ENCODE data around the gene COPS7A. TPM values are rescaled to one million over a fixed set of nuclear protein-coding genes. Genes with fewer than 3 reads are reported as not detected.
"Not testable (repeated sequence)": the region's sequence is repeated elsewhere in the genome, so short reads cannot be mapped to it uniquely, and the experiment has no call there.

Gene COPS7A
- polyA plus RNA-seq, 1 donor: 63.3 TPM

GRCh38 chr12:6701078-6701768 is 22.6 kb upstream of the COPS7A start:
- DNase-seq (ENCODE audit: low read depth): no peak

DNA sequence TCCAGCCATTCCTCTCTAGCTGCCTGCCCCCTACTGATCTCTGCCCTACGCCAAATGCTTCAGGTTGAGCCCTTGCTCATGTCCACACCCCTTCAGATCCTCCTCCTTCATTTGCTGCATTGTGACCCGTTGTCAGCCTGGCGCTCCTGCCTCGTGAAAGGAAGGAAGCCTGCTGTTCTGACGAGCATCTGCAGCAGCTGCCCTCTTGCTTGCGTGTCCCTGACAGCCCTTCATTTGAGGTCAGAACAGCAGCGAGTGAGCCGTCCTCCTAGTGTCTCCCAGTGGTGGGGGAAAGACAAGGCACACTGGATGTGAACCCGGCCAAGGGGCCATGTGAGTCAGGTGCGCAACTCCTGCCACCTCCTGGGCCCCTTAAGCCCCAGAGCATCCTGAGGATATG is 20.2 kb upstream of the COPS7A start:
- DNase-seq (ENCODE audit: low read depth): no peak

DNA sequence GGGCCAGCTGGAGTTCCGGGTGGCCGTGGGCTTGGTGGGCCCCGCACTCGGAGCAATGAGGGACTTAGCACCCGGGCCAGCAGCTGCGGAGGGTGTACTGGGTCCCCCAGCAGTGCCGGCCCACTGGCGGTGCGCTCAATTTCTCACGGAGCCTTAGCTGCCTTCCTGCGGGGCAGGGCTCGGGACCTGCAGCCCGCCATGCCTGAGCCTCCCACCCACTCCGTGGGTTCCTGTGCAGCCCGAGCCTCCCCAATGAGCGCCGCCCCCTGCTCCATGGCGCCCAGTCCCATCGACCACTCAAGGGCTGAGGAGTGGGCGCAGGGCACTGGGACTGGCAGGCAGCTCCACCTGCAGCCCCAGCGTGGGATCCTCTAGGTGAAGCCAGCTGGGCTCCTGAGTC is 15.5 kb upstream of the COPS7A start:
- DNase-seq (ENCODE audit: low read depth): not testable (repeated sequence)

- DNase-seq (ENCODE audit: low read depth): no peak
Measured at GRCh38 chr12:6708960-6709394, 14.9 kb upstream of the COPS7A start.

- not testable (repeated sequence) for DNase-seq (ENCODE audit: low read depth)
Measured at GRCh38 chr12:6716031-6716873, 7.6 kb upstream of the COPS7A start.

DNA sequence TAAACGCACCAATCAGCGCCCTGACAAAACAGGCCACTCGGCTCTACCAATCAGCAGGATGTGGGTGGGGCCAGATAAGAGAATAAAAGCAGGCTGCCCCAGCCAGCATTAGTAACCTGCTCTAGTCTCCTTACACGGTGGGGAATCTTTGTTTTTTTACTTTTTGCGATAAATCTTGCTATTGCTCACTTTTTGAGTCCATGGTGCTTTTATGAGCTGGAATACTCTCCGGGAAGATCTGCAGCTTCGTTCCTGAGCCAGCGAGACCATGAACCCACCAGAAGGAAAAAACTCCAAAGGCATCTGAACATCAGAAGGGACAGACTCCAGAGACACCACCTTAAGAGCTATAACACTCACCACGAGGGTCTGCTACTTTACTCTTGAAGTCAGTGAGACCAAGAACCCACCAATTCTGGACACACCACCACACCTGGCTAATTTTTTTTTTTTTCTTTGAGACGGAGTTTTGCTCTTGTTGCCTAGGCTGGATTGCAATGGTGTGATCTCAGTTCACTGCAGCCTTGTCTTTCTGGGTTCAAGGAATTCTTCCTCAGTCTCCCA is 6.9 kb upstream of the COPS7A start:
- no peak for DNase-seq (ENCODE audit: low read depth)

- DNase-seq (ENCODE audit: low read depth): no peak
Measured at GRCh38 chr12:6722863-6723262, 983 bp upstream of the COPS7A start.

DNA sequence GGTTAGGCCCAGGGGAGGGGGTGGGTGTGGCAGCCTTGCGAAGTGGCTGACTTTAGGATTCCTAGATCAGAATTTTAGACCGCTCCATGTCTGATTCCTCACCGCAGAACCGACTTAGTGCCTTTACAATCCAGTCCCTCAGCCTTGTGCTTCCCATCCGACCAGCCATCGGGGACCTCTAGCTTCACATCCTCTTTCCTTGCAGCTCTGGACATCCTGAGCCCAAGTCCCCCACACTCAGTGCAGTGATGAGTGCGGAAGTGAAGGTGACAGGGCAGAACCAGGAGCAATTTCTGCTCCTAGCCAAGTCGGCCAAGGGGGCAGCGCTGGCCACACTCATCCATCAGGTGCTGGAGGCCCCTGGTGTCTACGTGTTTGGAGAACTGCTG is 557 bp downstream of the COPS7A start:
- no peak for DNase-seq (ENCODE audit: low read depth)

- DNase-seq (ENCODE audit: low read depth): no peak
Measured at GRCh38 chr12:6725350-6725749, 1.5 kb downstream of the COPS7A start.

GRCh38 chr12:6729186-6729585 is 5.3 kb downstream of the COPS7A start:
- DNase-seq (ENCODE audit: low read depth): no peak

- no peak for DNase-seq (ENCODE audit: low read depth)
Measured at GRCh38 chr12:6730169-6730568, 6.3 kb downstream of the COPS7A start.

DNA sequence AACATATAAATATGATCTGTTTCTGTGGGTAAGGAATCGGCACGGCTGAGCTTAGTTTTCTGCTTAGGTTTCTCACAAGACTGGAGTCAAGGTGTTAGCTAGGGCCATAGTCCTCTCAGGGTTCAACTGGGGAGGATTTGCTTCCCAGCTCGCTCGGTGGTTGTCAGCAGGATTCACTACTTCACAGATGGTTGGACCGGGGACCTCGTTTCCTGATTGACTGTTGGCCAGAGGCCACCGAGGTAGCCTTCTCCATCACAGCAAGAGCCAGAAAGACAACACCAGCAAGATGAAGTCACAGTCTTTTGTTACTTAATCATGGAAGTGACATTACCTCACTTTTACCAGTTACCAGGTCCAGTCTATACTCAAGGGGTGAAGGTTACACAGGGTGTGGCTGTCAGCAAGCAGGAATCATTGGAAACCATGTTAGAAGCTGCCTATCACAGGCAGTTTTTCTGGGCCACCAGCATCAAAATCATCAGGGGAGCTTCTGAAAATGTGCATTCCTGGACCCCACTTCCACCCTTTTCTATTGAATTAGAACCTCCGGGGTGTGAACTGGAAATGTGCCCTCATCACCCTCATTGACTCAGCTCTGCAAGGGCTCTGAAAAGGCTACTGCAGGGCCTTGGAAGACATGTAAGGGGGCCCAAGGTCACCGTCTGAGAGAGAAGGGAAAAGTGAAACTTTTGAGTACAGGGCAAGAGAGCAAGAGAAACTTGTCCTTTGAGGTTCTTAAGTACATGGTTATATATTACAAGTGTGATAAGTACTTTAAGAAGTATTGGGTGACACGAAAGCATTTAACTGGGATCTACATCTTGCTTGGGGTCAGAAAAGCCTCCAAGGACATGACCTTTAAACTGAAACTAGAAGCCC is 10.9 kb downstream of the COPS7A start:
- no peak for DNase-seq (ENCODE audit: low read depth)

- DNase-seq (ENCODE audit: low read depth): no peak
Measured at GRCh38 chr12:6735448-6736191, 11.8 kb downstream of the COPS7A start.

GRCh38 chr12:6736754-6737153 is 12.9 kb downstream of the COPS7A start:
- DNase-seq (ENCODE audit: low read depth): no peak

GRCh38 chr12:6742080-6742479 is 18.2 kb downstream of the COPS7A start:
- not testable (repeated sequence) for DNase-seq (ENCODE audit: low read depth)

- no peak for DNase-seq (ENCODE audit: low read depth)
Measured at GRCh38 chr12:6742834-6743233, 19.0 kb downstream of the COPS7A start.

GRCh38 chr12:6743300-6743699 is 19.5 kb downstream of the COPS7A start:
- DNase-seq (ENCODE audit: low read depth): not testable (repeated sequence)

- DNase-seq (ENCODE audit: low read depth): no peak
Measured at GRCh38 chr12:6745741-6746525, 22.1 kb downstream of the COPS7A start.

DNA sequence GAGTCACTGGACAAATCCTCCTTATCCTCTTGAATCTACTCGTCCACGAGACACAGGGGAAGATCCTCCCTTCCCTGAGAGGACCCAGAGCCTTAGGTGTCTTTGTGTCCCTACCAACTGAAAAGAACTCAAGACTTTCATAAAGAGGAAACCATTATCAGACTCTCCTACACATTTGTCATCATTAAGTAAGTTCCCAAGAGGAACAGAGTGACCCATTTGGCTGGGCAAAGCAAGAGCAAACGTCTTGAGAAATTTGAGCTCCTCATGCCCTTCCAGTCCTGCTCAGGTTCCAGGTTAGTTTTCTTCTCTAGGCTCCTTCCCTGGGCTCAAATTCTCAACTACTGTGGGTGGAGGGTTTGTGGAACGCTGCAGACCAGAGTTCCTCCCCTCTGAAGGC is 23.4 kb downstream of the COPS7A start:
- DNase-seq (ENCODE audit: low read depth): no peak

DNA sequence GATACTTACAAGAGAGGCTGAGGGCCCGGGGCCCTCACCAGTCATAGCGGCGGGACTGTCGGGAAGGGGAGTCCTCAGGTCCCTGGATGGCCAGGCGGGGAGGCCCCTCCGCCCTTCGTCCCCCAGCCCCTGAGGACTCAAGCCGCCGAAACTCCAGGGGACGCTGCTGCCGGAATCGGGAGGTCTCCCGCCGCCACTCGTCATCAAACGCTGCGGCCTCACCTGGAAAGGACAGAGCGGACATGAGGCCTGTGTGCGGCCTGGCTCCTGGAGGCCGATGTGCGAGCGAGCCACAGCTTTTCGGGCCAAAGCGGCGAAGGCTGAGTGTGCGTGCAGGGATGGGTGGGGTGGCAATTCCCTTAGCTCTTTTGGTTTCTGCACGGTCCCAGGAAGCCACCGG is 24.9 kb downstream of the COPS7A start:
- no peak for DNase-seq (ENCODE audit: low read depth)
